ENCODE data around the gene NINJ1. TPM values are rescaled to one million over a fixed set of nuclear protein-coding genes. Genes with fewer than 3 reads are reported as not detected.
"Not testable (repeated sequence)": the region's sequence is repeated elsewhere in the genome, so short reads cannot be mapped to it uniquely, and the experiment has no call there.

The NINJ1 gene
- total RNA-seq, 1 donor from 2014 or later, result 53.7 TPM

DNA sequence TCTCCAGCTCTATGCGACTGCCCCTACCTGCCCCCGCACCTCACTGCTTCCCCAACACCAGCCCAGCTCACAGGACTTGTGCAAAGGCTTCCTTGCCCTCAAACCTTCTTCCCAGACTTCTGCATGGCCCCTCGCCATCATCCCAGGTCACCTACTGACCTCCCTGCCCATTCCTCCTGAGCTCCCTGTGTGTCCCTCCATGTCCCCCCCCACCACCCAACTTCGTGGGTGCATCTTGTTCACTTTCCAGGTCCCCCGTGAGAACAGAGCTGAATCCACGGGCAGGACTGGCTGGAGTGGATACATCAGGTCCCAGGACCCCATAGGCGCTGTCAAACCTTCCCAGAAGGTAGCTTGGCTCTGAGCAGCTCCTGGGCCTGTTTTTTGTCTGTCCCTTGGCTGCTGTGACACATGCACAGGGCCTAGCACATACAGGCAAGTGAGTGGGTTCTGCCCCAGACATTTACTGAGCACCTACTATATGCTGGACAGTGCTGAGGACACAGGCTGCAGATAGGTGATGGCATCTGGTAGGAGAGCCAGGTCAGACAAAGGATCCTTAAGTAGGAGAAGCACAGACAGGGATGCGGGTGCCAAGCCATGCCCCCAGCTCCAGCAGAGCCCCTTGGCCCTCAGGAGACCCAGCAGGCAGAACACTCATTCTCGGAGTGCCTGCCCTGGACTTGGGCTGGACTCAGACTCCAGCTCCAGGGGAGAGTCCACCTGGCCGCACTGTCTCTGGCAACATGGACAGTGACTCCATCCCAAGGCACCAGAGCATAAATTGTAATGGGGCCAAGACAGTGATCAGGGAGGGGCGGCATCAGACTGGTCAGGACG lies 15.0 kb downstream of the NINJ1 start:
- peak overlapping the region; percentile 71 for H3K27ac ChIP-seq (replicated peaks)
- DNase-seq, result peak; percentile 9
- H3K4me3 ChIP-seq, result no peak overlapping the region
- intact Hi-C loops (cut with micrococcal nuclease), result no loop called here
- TF ChIP-seq, protein P1, sequence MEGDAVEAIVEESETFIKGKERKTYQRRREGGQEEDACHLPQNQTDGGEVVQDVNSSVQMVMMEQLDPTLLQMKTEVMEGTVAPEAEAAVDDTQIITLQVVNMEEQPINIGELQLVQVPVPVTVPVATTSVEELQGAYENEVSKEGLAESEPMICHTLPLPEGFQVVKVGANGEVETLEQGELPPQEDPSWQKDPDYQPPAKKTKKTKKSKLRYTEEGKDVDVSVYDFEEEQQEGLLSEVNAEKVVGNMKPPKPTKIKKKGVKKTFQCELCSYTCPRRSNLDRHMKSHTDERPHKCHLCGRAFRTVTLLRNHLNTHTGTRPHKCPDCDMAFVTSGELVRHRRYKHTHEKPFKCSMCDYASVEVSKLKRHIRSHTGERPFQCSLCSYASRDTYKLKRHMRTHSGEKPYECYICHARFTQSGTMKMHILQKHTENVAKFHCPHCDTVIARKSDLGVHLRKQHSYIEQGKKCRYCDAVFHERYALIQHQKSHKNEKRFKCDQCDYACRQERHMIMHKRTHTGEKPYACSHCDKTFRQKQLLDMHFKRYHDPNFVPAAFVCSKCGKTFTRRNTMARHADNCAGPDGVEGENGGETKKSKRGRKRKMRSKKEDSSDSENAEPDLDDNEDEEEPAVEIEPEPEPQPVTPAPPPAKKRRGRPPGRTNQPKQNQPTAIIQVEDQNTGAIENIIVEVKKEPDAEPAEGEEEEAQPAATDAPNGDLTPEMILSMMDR (IDR thresholded peaks at IDR 0.05; ENCODE audit: borderline replicate concordance), result no peak
- no peaks in the 10 kb centered on the region for H3K9me3 ChIP-seq (replicated peaks)
- no peaks in the 10 kb centered on the region for H3K27me3 ChIP-seq (ENCODE audit: low read depth)
- H3K4me1 ChIP-seq, result peaks cover 30% of the 10 kb centered on the region
- H3K36me3 ChIP-seq, result peaks cover 30% of the 10 kb centered on the region

DNA sequence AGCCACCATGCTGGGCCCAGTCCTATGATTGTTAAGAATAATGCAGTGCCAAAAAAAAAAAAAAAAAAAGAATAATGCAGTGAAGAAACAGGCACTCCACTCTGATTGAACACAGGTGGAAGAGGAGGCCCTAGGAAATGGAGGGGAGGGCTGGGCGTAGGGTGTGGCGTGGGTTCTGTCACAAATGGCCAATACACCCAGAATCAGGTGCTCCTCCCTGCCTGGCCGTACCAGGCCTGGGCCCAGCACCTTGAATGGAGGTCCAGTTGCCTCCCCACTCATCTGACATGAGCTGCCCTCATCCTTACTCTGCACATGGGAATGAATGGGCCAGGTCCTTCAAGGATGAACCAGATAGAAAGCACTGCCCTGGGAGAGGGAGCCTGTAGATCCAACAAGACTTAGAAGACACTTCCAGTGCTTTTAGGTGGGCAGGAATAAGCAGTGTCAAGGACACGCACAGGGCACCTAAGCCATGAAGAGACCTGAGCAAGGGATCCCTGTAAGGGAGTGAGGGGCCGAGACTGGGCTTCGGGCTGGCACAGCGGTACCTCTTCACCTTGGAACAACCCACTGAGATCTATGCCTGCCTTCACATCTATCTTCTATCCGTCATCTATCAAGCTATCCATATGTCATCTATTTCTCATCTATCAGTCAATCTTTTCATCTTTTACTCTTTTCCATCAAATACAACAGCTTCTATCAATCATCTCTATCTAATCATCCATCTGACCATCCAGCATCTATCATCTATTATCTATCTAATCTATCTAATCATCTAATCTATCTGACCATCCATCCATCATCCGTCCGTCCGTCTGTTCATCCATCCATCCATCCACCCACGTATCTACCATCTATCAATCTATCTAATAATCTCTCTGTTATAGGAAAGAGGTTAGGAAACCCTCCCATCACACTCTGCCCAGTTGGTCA lies 15.9 kb downstream of the NINJ1 start:
- TF ChIP-seq, protein P1 (IDR thresholded peaks at IDR 0.05; ENCODE audit: borderline replicate concordance), result no peak
- H3K4me3 ChIP-seq, result no peak overlapping the region
- H3K9me3 ChIP-seq (replicated peaks), result no peaks in the 10 kb centered on the region
- no peaks in the 10 kb centered on the region for H3K27me3 ChIP-seq (ENCODE audit: low read depth)
- peaks cover 28% of the 10 kb centered on the region for H3K36me3 ChIP-seq
- H3K4me1 ChIP-seq, result peaks cover 30% of the 10 kb centered on the region
- peak; percentile 8 for DNase-seq
- intact Hi-C loops (cut with micrococcal nuclease), result no loop called here
- no peak overlapping the region for H3K27ac ChIP-seq (replicated peaks)

DNA sequence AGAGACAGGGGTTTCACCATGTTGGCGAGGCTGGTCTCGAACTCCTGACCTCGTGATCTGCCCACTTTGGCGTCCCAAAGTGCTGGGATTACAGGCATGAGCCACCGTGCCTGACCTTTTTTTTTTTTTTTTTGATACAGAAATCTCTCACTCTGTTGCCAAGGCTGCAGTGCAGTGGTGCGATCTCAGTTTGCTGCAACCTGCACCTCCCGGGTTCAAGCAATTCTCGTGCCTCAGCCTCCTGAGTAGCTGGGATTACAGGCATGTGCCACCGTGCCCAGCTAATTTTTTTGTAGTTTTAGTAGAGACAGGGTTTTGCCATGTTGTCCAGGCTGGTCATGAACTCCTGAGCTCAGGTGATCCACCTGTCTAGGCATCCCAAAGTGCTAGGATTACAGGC lies 16.5 kb downstream of the NINJ1 start:
- Histone ChIP-seq H3K4me1 (peaks cover 30% of the 10 kb centered on the region), H3K36me3 (peaks cover 27% of the 10 kb centered on the region)
- H3K27ac ChIP-seq (replicated peaks); intact Hi-C loops (cut with micrococcal nuclease); H3K9me3 ChIP-seq (replicated peaks); H3K4me3 ChIP-seq; H3K27me3 ChIP-seq (ENCODE audit: low read depth); DNase-seq: not testable (repeated sequence)

DNA sequence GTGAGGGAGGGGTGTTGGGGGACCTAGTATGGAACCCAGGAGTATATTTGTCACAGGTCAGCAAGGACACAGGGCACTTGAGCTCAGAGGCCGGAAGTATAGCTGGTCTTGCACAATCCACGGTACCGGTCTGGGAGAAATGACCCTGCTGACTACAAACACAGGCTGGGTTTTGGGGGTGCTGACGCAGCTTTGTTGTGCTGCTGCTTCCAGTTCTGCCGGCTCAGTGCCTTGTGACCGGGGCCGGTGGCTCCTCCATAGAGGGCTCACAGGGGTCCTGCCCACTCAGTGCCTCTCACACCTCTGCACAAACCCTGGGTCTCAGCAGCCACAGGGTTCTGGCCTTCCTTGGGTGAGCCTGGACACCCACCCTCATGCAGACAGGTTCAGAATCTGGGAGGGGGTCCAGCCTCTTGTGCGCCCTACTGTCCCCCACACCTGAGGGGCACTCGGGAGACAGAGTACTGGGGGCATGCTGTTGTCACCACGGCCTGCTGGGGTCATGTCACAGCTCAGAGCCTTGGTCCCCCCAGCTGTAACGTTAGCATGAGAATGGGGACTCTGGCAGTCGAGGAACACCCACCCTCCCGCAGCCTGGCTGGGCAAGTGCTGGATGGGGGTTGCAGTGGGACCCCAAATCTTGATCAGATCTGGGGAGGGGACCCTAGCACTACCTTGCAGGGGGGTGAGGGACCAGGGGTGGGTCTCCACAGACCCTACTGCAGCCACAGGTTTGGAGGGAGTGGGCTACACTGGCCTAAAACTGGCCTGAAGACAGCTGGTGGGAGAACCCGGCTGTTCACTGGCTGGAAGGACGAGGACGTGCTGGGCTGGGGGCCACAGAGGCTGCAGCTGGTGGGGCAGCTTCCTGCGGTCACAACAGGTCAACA lies 17.7 kb downstream of the NINJ1 start:
- TF ChIP-seq, protein P1 (IDR thresholded peaks at IDR 0.05; ENCODE audit: borderline replicate concordance), result no peak
- peak; percentile 72 for DNase-seq
- H3K27me3 ChIP-seq (ENCODE audit: low read depth), result no peaks in the 10 kb centered on the region
- peaks cover 30% of the 10 kb centered on the region for H3K36me3 ChIP-seq
- intact Hi-C loops (cut with micrococcal nuclease), result no loop called here
- no peak overlapping the region for H3K4me3 ChIP-seq
- H3K9me3 ChIP-seq (replicated peaks), result no peaks in the 10 kb centered on the region
- peak overlapping the region; percentile 18 for H3K27ac ChIP-seq (replicated peaks)
- H3K4me1 ChIP-seq, result peaks cover 30% of the 10 kb centered on the region

DNA sequence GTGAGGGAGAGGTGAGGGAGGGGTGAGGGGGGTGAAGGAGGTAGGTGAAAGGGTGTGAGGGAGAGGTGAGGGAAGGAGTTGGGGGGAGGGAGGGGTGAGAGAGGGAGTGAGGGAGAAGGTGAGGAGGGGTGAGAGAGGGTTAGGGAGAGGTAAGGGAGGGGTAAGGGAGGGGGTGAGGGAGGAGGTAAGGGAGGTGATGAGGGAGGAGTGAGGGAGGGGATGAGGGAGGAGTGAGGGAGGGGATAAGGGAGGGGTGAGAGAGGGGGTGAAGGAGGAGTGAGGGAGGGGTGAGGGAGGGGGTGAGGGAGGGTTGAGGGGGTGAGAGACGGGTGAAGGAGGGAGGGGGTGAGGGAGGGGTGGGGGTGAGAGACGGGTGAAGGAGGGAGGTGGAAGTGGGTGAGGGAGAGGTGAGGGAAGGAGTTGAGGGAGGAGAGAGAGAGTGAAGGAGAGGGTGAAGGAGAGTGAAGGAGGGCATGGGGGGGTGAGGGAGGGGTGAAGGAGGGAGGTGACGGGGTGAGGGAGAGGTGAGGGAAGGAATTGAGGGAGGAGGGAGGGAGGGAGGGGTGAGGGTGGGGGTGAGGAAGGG lies 18.5 kb downstream of the NINJ1 start:
- peak; percentile 1 for DNase-seq
- Histone ChIP-seq H3K27me3 (ENCODE audit: low read depth) (no peaks in the 10 kb centered on the region), H3K27ac (replicated peaks) (no peak overlapping the region), H3K4me3 (no peak overlapping the region), H3K4me1 (peaks cover 25% of the 10 kb centered on the region), H3K9me3 (replicated peaks) (no peaks in the 10 kb centered on the region), H3K36me3 (peaks cover 33% of the 10 kb centered on the region)
- intact Hi-C loops (cut with micrococcal nuclease), result no loop called here
- TF ChIP-seq, protein P1 (IDR thresholded peaks at IDR 0.05; ENCODE audit: borderline replicate concordance), result no peak

Data from left ventricle myocardium inferior (tissue), 1 donor.